Measurements from ENCODE around the gene RNF167.

GRCh38 chr17:4968486-4969046 is 28.5 kb downstream of the RNF167 start:
- TF ChIP-seq CTCF (IDR thresholded peaks at IDR 0.05) (no peak), POLR2A (IDR thresholded peaks at IDR 0.05) (no peak), POLR2AphosphoS5 (IDR thresholded peaks at IDR 0.05) (no peak), EP300 (IDR thresholded peaks at IDR 0.05; ENCODE audit: low read depth) (no peak)
